ACC112 (cell line): Measurements from ENCODE around the gene A3GALT2.

Experiments
- H2AFZ ChIP-seq: fragments of 200-600 bp; sonication (generic); one replicate; pipeline ENCODE4 v1.6.0; 2017; ENCODE audit warnings: antibody characterized with exemption, low read length; ENCODE audit not compliant: unreplicated experiment
- H3K27ac ChIP-seq: fragments of 200-600 bp; sonication (generic); 2 replicates; pipeline ENCODE4 v1.5.1; 2014; ENCODE audit warnings: low read depth, mild to moderate bottlenecking, antibody characterized with exemption, low read length, moderate library complexity
- H3K27me3 ChIP-seq: fragments of 200-600 bp; sonication (generic); 2 replicates; pipeline ENCODE4 v1.6.1; 2014; ENCODE audit warnings: mild to moderate bottlenecking, antibody characterized with exemption, low read length, moderate library complexity, mixed read lengths; ENCODE audit not compliant: insufficient read depth
- H3K36me3 ChIP-seq: fragments of 200-600 bp; sonication (generic); 2 replicates; pipeline ENCODE4 v1.6.1; 2016; ENCODE audit warnings: mild to moderate bottlenecking, antibody characterized with exemption, low read length, moderate library complexity, mixed read lengths; ENCODE audit not compliant: insufficient read depth
- H3K4me1 ChIP-seq: fragments of 200-600 bp; sonication (generic); one replicate; pipeline ENCODE4 v1.6.1; 2016; ENCODE audit warnings: low read length, mixed read lengths; ENCODE audit not compliant: insufficient read depth, unreplicated experiment, control insufficient read depth
- H3K4me3 ChIP-seq: fragments of 200-600 bp; sonication (generic); 2 replicates; pipeline ENCODE4 v1.5.1; 2014; ENCODE audit warnings: mild to moderate bottlenecking, low read depth, low read length
- H3K79me2 ChIP-seq: fragments of 200-600 bp; sonication (generic); one replicate; pipeline ENCODE4 v1.6.0; 2016; ENCODE audit warnings: low read length; ENCODE audit not compliant: control insufficient read depth, unreplicated experiment, insufficient read depth

Gene A3GALT2

GRCh38 chr1:33277488-33278084, 43.3 kb downstream of the A3GALT2 start:
- no peak overlapping the region for H3K27ac ChIP-seq
- H3K4me1 ChIP-seq: no peaks in the 10 kb centered on the region
- H3K4me3 ChIP-seq: no peak overlapping the region
- H3K27me3 ChIP-seq: no peaks in the 10 kb centered on the region
- H3K79me2 ChIP-seq: no peaks in the 10 kb centered on the region
- H3K36me3 ChIP-seq: peaks cover 2% of the 10 kb centered on the region; the same call in 1 of the 2 replicates
- H2AFZ ChIP-seq: no peak overlapping the region

- no peaks in the 10 kb centered on the region for H3K79me2 ChIP-seq
Measured at GRCh38 chr1:33276573-33277298, 44.2 kb downstream of the A3GALT2 start.

GRCh38 chr1:33275706-33276572, 45.0 kb downstream of the A3GALT2 start:
- Histone ChIP-seq H3K27me3 (no peaks in the 10 kb centered on the region), H3K36me3 (no peaks in the 10 kb centered on the region), H3K4me1 (no peaks in the 10 kb centered on the region), H3K27ac (no peak overlapping the region), H2AFZ (no peak overlapping the region), H3K79me2 (peaks cover 4% of the 10 kb centered on the region), H3K4me3 (no peak overlapping the region)

More at GRCh38 chr1:33276573-33277298, 44.2 kb downstream of the A3GALT2 start:
- no peak overlapping the region for H2AFZ ChIP-seq
- no peaks in the 10 kb centered on the region for H3K27me3 ChIP-seq
- no peaks in the 10 kb centered on the region for H3K4me1 ChIP-seq
- no peak overlapping the region for H3K4me3 ChIP-seq
- H3K27ac ChIP-seq: no peak overlapping the region
- peaks cover 2% of the 10 kb centered on the region; the same call in 1 of the 2 replicates for H3K36me3 ChIP-seq

GRCh38 chr1:33275195-33275594, 45.7 kb downstream of the A3GALT2 start:
- H3K79me2 ChIP-seq: peaks cover 4% of the 10 kb centered on the region
- no peak overlapping the region for H3K4me3 ChIP-seq
- H3K36me3 ChIP-seq: no peaks in the 10 kb centered on the region
- H3K27me3 ChIP-seq: no peaks in the 10 kb centered on the region
- no peak overlapping the region for H3K27ac ChIP-seq
- no peak overlapping the region for H2AFZ ChIP-seq
- H3K4me1 ChIP-seq: no peaks in the 10 kb centered on the region

- H3K27ac ChIP-seq: no peak overlapping the region
- H3K4me1 ChIP-seq: no peaks in the 10 kb centered on the region
- no peaks in the 10 kb centered on the region for H3K27me3 ChIP-seq
- no peak overlapping the region for H2AFZ ChIP-seq
- H3K36me3 ChIP-seq: no peaks in the 10 kb centered on the region
- no peak overlapping the region for H3K4me3 ChIP-seq
- H3K79me2 ChIP-seq: peaks cover 4% of the 10 kb centered on the region
Measured at GRCh38 chr1:33274446-33274845, 46.5 kb downstream of the A3GALT2 start.

GRCh38 chr1:33273961-33274371, 46.9 kb downstream of the A3GALT2 start:
- no peak overlapping the region for H3K27ac ChIP-seq
- H3K79me2 ChIP-seq: peaks cover 4% of the 10 kb centered on the region
- H3K27me3 ChIP-seq: no peaks in the 10 kb centered on the region
- no peaks in the 10 kb centered on the region for H3K36me3 ChIP-seq
- no peak overlapping the region for H2AFZ ChIP-seq
- no peak overlapping the region for H3K4me3 ChIP-seq
- no peaks in the 10 kb centered on the region for H3K4me1 ChIP-seq

GRCh38 chr1:33273406-33273805, 47.5 kb downstream of the A3GALT2 start:
- H3K4me1 ChIP-seq: no peaks in the 10 kb centered on the region
- H3K36me3 ChIP-seq: no peaks in the 10 kb centered on the region
- H3K27ac ChIP-seq: no peak overlapping the region
- no peak overlapping the region for H2AFZ ChIP-seq
- H3K79me2 ChIP-seq: peaks cover 4% of the 10 kb centered on the region
- H3K4me3 ChIP-seq: no peak overlapping the region
- no peaks in the 10 kb centered on the region for H3K27me3 ChIP-seq

- H3K27ac ChIP-seq: no peak overlapping the region
- H3K4me1 ChIP-seq: no peaks in the 10 kb centered on the region
- peaks cover 4% of the 10 kb centered on the region for H3K79me2 ChIP-seq
- no peak overlapping the region for H2AFZ ChIP-seq
- no peaks in the 10 kb centered on the region for H3K27me3 ChIP-seq
- H3K36me3 ChIP-seq: no peaks in the 10 kb centered on the region
- no peak overlapping the region for H3K4me3 ChIP-seq
Measured at GRCh38 chr1:33272930-33273329, 48.0 kb downstream of the A3GALT2 start.

- H3K4me1 ChIP-seq: no peaks in the 10 kb centered on the region
- no peaks in the 10 kb centered on the region for H3K36me3 ChIP-seq
- no peak overlapping the region for H3K4me3 ChIP-seq
- peaks cover 4% of the 10 kb centered on the region for H3K79me2 ChIP-seq
- H3K27ac ChIP-seq: no peak overlapping the region
- H3K27me3 ChIP-seq: no peaks in the 10 kb centered on the region
- no peak overlapping the region for H2AFZ ChIP-seq
Measured at GRCh38 chr1:33272509-33272908, 48.4 kb downstream of the A3GALT2 start.

GRCh38 chr1:33271666-33272505, 49.0 kb downstream of the A3GALT2 start:
- Histone ChIP-seq H3K4me1 (no peaks in the 10 kb centered on the region), H3K27me3 (no peaks in the 10 kb centered on the region), H3K79me2 (peaks cover 4% of the 10 kb centered on the region), H2AFZ (no peak overlapping the region), H3K4me3 (no peak overlapping the region), H3K27ac (no peak overlapping the region), H3K36me3 (no peaks in the 10 kb centered on the region)
